Stromal cell of bone marrow (primary cell): ENCODE measurements around the gene CFAP221.

Experiments
- DNase-seq: peaks from one replicate; pipeline ENCODE4 v3.0.0-alpha.2; 2012; ENCODE audit warnings: low read depth

Gene CFAP221

GRCh38 chr2:119536707-119537106, 7.5 kb upstream of the CFAP221 start:
- DNase-seq = no peak

DNA sequence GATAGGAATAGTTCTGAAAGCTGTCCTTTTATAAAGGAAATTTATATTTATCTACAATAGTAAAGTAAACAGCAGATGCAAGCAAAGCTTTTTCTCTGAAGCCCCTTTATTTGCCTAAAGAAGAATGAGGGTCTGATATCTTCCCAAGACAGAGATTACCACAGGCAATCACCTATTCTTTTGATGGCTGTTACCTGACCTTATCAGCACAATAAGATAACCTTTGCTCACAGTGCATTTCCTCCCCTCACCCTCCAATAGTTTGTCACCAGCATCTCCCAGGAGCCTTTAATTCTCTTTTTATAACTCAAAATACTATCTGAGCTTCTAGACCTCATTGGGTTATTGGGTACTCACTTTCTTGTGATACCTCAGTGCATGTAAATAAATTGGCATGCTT, 6.5 kb upstream of the CFAP221 start:
- no peak for DNase-seq

DNA sequence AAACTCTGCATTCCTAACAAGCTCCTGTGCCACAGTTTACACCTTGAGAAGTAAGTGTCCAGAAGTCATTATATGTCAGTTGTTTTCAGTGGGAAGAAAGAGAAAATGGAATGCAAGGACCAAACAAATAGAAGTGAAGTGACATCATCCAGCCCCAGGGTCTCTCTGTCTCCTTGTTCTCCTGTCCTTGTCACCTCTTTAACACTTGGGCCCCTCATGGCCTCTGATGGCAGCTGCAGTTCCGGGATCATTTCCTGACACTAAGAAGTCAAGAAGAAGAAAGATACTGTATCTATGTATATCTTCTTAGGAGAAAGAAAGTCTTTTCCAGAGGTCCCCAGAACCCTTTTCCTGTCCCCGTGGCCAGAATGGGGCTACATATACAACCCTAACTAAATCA, 2.8 kb upstream of the CFAP221 start:
- no peak for DNase-seq

DNA sequence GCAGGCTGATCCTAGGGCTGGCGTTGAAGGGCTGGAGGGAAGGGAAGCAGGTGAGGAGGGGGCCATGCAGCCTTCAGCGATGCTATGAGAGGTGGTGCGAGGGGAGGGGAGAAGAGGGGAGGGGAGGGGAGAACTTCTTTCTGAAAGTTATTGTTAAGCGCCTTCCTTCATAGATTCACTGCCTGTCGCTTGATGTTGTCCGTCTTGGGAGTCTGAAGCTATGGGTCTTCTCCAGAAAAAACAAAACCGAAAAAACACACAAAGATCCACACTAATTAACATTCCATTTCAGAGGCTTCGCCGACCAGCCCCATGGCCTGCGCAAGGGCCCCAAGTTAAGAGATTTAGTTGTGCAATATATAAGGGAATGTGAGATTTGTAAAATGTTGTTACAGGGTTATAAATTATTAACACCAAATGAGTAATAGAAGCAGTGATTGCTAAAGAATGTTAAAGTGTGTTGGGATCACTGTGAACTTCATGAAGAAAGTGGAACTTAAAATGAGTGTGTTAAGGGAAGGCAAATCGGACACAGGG, 758 bp downstream of the CFAP221 start:
- no peak for DNase-seq

- DNase-seq = no peak
Measured at GRCh38 chr2:119545754-119546446, 1.7 kb downstream of the CFAP221 start.

- no peak for DNase-seq
Measured at GRCh38 chr2:119546447-119546767, 2.2 kb downstream of the CFAP221 start.

- DNase-seq = no peak
Measured at GRCh38 chr2:119548516-119549120, 4.4 kb downstream of the CFAP221 start.

DNA sequence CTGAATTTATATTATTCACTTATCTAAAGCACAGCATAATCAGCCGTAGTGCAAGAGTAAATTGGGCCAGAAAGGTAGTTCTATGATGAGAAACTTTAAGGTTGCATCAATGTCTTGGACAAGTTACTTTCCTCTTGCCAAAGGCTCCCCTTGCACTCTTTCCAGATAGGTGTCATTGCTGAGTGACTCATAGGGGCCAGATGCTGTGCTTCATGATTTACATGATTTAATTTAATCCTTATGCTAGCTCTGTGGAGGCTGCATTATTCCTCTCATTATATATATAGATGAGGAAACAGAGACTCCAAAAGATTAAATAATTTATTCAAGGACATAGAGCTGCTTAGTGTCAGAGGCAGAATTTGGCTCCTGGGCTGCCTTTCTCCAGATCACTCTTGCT, 5.0 kb downstream of the CFAP221 start:
- DNase-seq = no peak

DNA sequence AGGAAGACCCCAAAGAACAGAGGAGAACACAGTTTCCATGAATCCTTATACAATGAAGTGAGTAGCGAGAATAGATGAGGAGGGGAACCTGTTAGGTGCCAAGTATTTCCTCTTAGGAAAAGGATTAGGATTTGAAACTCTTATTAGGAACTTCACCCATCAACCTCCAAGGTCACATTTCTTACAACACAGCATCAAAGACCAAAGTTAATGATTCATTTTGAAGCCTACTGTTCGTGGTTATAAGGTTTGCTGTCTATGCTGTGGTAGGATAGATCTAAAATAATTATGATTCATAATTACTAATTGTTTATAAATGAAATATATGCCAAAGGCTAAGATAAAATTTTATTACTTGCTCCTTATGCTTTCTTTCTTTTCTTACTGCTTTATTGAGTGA, 6.1 kb downstream of the CFAP221 start:
- DNase-seq = no peak

DNA sequence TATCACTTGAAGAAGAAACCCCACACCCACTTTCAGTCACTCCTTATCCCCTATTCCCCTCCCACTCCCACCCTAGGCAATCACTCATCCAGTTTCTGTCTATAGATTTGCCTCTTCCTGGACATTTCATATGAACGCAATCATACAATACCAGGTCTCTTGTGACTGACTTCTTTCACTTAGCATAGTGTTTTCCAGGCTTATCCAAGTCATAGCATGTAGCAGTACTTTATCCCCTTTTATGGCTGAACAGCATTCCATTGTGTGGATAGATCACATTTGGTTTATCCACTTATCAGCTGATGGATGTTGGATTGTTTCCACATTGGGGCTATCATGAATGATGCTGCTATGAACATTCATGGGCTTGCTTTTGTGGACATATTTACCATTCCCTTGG, 6.6 kb downstream of the CFAP221 start:
- no peak for DNase-seq

DNA sequence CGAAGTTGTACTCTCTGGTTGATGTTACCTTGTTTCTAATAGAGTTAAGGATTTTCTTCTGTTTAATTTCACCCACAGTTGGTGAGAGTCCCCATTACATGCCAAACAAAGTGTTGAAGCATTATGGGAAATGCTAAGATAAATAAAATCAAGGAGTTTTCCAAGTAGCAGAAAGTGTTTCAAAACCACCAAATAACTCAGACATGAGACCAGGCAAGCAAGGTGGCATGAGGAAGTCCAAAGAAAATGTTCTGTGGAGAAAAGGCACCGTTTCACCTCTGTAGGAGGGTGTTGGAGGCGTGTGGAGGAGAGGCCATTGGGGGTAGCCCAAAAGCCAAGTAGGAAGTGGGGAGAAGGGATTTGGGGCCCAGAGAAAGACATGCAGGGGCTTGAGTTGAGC, 8.7 kb downstream of the CFAP221 start:
- no peak for DNase-seq

GRCh38 chr2:119553687-119554344, 9.6 kb downstream of the CFAP221 start:
- DNase-seq = no peak

DNA sequence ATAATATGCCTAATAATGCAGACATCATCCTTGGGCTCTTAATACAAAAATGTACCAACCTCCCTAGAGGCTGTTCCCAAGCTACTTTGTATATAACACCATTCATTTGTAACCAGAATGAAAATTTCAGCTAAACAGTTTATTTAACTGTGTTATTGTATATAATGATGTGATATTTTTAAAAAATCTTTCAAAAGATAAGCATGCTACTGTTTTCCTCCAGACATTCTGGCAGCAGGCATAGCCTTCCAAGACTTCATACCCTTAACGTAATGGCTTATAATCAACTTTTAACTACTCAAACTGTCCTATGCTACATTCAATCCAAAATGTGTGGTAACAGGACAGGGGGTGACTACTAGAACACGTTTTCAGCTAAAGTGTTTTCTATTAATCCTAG, 21.2 kb downstream of the CFAP221 start:
- DNase-seq = no peak

DNA sequence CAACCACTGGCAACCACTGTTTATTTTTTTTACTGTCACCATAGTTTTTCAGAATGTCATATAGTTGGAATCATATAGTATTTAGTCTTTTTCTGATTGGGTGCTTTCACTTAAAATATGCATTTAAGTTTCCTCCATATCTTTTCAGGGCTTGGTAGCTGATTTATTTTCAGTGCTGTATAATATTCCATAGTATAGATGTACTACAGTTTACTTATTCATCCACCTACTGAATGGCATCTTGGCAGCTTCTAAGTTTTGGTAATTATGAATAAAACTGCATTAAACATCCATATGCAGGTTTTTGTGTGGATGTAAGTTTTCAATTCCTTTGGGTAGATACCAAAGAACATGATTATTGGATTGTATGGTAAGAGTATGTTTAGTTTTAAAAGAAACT, 23.0 kb downstream of the CFAP221 start:
- no peak for DNase-seq

GRCh38 chr2:119574108-119574815, 30.0 kb downstream of the CFAP221 start:
- no peak for DNase-seq

- no peak for DNase-seq
Measured at GRCh38 chr2:119574864-119575263, 30.6 kb downstream of the CFAP221 start.

DNA sequence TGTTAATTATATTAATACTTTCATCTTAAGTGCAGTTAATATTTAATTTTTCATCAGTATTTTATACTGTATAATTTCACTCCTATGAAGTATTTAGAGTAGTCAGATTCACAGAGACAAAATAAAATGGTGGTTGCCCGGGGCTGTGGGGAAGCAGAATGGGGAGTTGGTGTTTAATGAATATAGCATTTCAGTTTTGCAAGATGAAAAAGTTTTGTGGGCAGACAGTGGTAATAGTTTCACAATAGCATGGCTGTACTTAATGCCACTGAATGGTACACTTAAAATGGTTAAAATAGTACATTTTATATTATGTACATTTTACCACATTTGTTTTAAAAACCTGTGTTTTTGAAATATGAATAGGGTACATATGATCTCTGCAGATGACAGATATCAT, 31.2 kb downstream of the CFAP221 start:
- DNase-seq = no peak

GRCh38 chr2:119579424-119580295, 35.4 kb downstream of the CFAP221 start:
- DNase-seq = no peak

- no peak for DNase-seq
Measured at GRCh38 chr2:119580550-119581072, 36.4 kb downstream of the CFAP221 start.

DNA sequence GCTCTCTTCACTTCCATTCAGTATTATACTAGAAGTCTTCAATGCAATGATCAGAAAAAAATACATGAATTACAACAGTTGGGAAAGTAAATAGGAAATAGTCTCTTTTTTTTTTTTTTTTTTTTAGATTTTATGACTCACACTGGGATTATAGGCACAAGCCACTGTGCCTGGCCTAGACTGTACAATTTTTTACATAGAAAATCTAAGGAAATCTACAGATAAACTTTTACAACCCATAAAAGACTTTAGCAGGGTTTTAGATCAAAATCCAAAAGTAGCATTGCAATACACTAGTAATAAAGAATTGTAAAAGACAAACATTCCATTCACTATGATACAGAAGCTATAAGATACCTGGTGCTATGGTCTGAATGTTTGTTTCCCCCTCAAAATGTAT, 39.0 kb downstream of the CFAP221 start:
- DNase-seq = no peak

DNA sequence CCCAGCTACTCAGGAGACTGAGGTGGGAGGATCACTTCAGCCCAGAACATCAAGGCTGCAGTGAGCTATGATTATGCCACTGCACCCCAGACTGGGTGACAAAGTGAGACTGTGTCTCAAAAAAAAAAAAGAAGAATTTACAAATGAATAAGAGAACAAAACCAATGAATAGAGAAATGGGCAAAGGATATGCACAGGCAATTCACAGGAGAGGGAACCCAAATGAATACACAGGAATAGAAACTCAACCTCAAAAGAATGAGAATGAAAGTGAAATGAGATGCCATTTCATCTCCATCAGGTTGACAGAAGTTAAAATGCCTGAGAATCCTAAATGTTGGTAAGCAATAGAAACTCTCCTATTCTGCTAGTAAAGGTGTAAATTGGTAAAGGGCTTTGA, 40.2 kb downstream of the CFAP221 start:
- no peak for DNase-seq

GRCh38 chr2:119586085-119586484, 41.8 kb downstream of the CFAP221 start:
- DNase-seq = no peak
